HFFc6 (cell line): ENCODE data around the gene M1AP. TPM values are rescaled to one million over a fixed set of nuclear protein-coding genes. Genes with fewer than 3 reads are reported as not detected.

Experiments
- DNase-seq: peaks from one replicate; pipeline ENCODE4 v3.0.0-alpha.2; 2018
- H3K27ac Mint-ChIP-seq: 2 replicates; pipeline ENCODE4 v1.8.0; 2020; ENCODE audit warnings: mild to moderate bottlenecking, mixed read lengths
- H3K27me3 Mint-ChIP-seq: 2 replicates; pipeline ENCODE4 v1.8.0; 2021; ENCODE audit warnings: mild to moderate bottlenecking, moderate library complexity, mixed read lengths; ENCODE audit not compliant: insufficient read depth
- H3K36me3 Mint-ChIP-seq: 2 replicates; pipeline ENCODE4 v1.8.0; 2021; ENCODE audit warnings: low read depth, mixed read lengths
- H3K4me1 Mint-ChIP-seq: 2 replicates; pipeline ENCODE4 v1.8.0; 2020; ENCODE audit warnings: low read depth, mixed read lengths
- H3K4me3 Mint-ChIP-seq: 2 replicates; pipeline ENCODE4 v1.8.0; 2020; ENCODE audit warnings: mild to moderate bottlenecking, moderate library complexity, mixed read lengths
- H3K9me3 Mint-ChIP-seq: 2 replicates; pipeline ENCODE4 v1.8.0; 2020; ENCODE audit warnings: mild to moderate bottlenecking, mixed read lengths
- CTCF ChIP-seq: fragments of 200-600 bp; sonication (generic); IDR thresholded peaks from 2 replicates; pipeline ENCODE4 v1.5.0; 2021; ENCODE audit warnings: antibody characterized with exemption, mild to moderate bottlenecking
- total RNA-seq, 6 experiments: library from RNA; stranded (reverse); fragmentation: NEBNext Ultra II Directional; extraction: Animal tissue kit (Norgen Biotek cat#: 25700); gene quantifications; 2 replicates in 1 of 6; 3 replicates in 5 of 6; pipeline ENCODE4 v1.2.3, GENCODE V29; 2021

M1AP gene
- total RNA-seq, 6 experiments from 2014 or later, result 0.14 to 0.38 (median 0.17) TPM; not detected in 1

DNA sequence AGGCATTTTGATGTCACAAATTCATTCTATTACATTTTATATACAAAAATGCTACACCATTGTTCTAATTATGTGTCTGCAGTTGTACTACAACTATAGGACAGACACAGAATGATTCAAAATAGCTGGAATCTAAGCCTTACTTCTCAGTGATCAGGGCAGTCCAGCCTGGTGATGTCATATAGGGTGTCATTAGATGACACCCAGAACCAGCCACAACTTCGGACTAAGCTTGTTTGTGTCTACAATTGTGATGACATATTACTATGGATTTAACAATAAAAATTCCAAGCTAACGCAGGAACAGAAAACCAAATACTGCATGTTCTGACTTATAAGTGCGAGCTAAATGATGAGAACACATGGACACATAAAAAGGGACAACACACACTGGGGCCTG is 31.0 kb downstream of the M1AP start:
- Mint-ChIP-seq H3K27me3 (peaks cover 51% of the 10 kb centered on the region), H3K4me3 (no peak overlapping the region), H3K4me1 (peaks cover 5% of the 10 kb centered on the region; the same call in 1 of the 2 replicates), H3K9me3 (no peaks in the 10 kb centered on the region), H3K27ac (no peak overlapping the region), H3K36me3 (no peaks in the 10 kb centered on the region)
- peak; percentile 52 for DNase-seq
- no peak for TF ChIP-seq CTCF

GRCh38 chr2:74606927-74607326 is 41.2 kb downstream of the M1AP start:
- no peak overlapping the region for H3K27ac Mint-ChIP-seq
- H3K27me3 Mint-ChIP-seq, result peaks cover 32% of the 10 kb centered on the region
- H3K4me1 Mint-ChIP-seq, result peaks cover 14% of the 10 kb centered on the region
- no peak for TF ChIP-seq CTCF
- H3K4me3 Mint-ChIP-seq, result no peak overlapping the region
- H3K9me3 Mint-ChIP-seq, result no peaks in the 10 kb centered on the region
- no peaks in the 10 kb centered on the region for H3K36me3 Mint-ChIP-seq
- no peak for DNase-seq

GRCh38 chr2:74603282-74604000 is 44.7 kb downstream of the M1AP start:
- Mint-ChIP-seq H3K9me3 (no peaks in the 10 kb centered on the region), H3K27me3 (peaks cover 18% of the 10 kb centered on the region), H3K4me3 (no peak overlapping the region), H3K36me3 (no peaks in the 10 kb centered on the region), H3K27ac (no peak overlapping the region), H3K4me1 (peaks cover 14% of the 10 kb centered on the region)
- no peak for DNase-seq
- no peak for TF ChIP-seq CTCF

GRCh38 chr2:74602586-74603281 is 45.4 kb downstream of the M1AP start:
- H3K27me3 Mint-ChIP-seq, result peaks cover 18% of the 10 kb centered on the region
- H3K9me3 Mint-ChIP-seq, result no peaks in the 10 kb centered on the region
- H3K4me1 Mint-ChIP-seq, result peaks cover 14% of the 10 kb centered on the region
- H3K27ac Mint-ChIP-seq, result no peak overlapping the region
- no peak overlapping the region for H3K4me3 Mint-ChIP-seq
- no peaks in the 10 kb centered on the region for H3K36me3 Mint-ChIP-seq
- TF ChIP-seq CTCF, result no peak
- peak; percentile 70 for DNase-seq

GRCh38 chr2:74599676-74600075 is 48.5 kb downstream of the M1AP start:
- Mint-ChIP-seq H3K27me3 (peaks cover 18% of the 10 kb centered on the region; the same call in 1 of the 2 replicates), H3K4me3 (no peak overlapping the region), H3K36me3 (no peaks in the 10 kb centered on the region), H3K27ac (no peak overlapping the region), H3K4me1 (peaks cover 14% of the 10 kb centered on the region), H3K9me3 (no peaks in the 10 kb centered on the region)
- DNase-seq, result no peak
- TF ChIP-seq CTCF, result no peak
